WTC11 (cell line): ENCODE results near the gene TCAF1.
"Not testable (repeated sequence)": the region's sequence is repeated elsewhere in the genome, so short reads cannot be mapped to it uniquely, and the experiment has no call there.

Experiments
- ATF2 ChIP-seq: sonication (generic); formaldehyde crosslinking; IDR thresholded peaks from 2 replicates; pipeline ENCODE4 v1.8.1; 2022; ENCODE audit warnings: low read depth, missing genetic modification reagents, borderline replicate concordance
- CTCF ChIP-seq: fragments of 200-600 bp; IDR thresholded peaks from 2 replicates; pipeline ENCODE4 v1.8.0; 2022; ENCODE audit warnings: antibody characterized with exemption
- E2F4 ChIP-seq: sonication (generic); formaldehyde crosslinking; IDR thresholded peaks from 2 replicates; pipeline ENCODE4 v1.8.1; 2022; ENCODE audit warnings: low read depth, mild to moderate bottlenecking, moderate library complexity, missing genetic modification reagents, borderline replicate concordance
- JUN ChIP-seq: sonication (generic); formaldehyde crosslinking; IDR thresholded peaks from 2 replicates; pipeline ENCODE4 v1.8.0; 2023; ENCODE audit warnings: mild to moderate bottlenecking, missing genetic modification reagents
- SP1 ChIP-seq: sonication (generic); formaldehyde crosslinking; conservative IDR thresholded peaks from 2 replicates; pipeline ENCODE4 v1.8.1; 2022; ENCODE audit warnings: missing genetic modification reagents
- TCF7 ChIP-seq: sonication (generic); formaldehyde crosslinking; IDR thresholded peaks from 2 replicates; pipeline ENCODE4 v1.8.0; 2022; ENCODE audit warnings: mild to moderate bottlenecking, low read depth, missing genetic modification reagents, moderate library complexity
- ZNF121 ChIP-seq: sonication (generic); formaldehyde crosslinking; IDR thresholded peaks from 2 replicates; pipeline ENCODE4 v1.8.0; 2023; ENCODE audit warnings: missing genetic modification reagents
- ZNF232 ChIP-seq: sonication (generic); formaldehyde crosslinking; IDR thresholded peaks from 2 replicates; pipeline ENCODE4 v1.8.0; 2022; ENCODE audit warnings: mild to moderate bottlenecking, missing genetic modification reagents
- TF ChIP-seq, protein P1 (sequence below): sonication (generic); formaldehyde crosslinking; IDR thresholded peaks from 2 replicates; pipeline ENCODE4 v1.8.1; 2023; ENCODE audit warnings: mild to moderate bottlenecking, missing genetic modification reagents, moderate library complexity
- TF ChIP-seq, protein P2 (sequence below): sonication (generic); formaldehyde crosslinking; IDR thresholded peaks from 2 replicates; pipeline ENCODE4 v1.8.1; 2023; ENCODE audit warnings: mild to moderate bottlenecking, missing genetic modification reagents, moderate library complexity
- TF ChIP-seq, protein P3 (sequence below): sonication (generic); formaldehyde crosslinking; IDR thresholded peaks from 2 replicates; pipeline ENCODE4 v1.8.0; 2022; ENCODE audit warnings: mild to moderate bottlenecking, missing genetic modification reagents

- TF ChIP-seq ZNF121 (CRISPR knock-in tag); TCF7; SP1 (CRISPR knock-in tag); ZNF232 (CRISPR knock-in tag); JUN (CRISPR knock-in tag); E2F4 (CRISPR knock-in tag); ATF2: not testable (repeated sequence)
- peak; percentile 82 for TF ChIP-seq CTCF
- TF ChIP-seq, protein P1, sequence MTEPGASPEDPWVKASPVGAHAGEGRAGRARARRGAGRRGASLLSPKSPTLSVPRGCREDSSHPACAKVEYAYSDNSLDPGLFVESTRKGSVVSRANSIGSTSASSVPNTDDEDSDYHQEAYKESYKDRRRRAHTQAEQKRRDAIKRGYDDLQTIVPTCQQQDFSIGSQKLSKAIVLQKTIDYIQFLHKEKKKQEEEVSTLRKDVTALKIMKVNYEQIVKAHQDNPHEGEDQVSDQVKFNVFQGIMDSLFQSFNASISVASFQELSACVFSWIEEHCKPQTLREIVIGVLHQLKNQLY (CRISPR knock-in tag): not testable (repeated sequence)
- TF ChIP-seq, protein P2, sequence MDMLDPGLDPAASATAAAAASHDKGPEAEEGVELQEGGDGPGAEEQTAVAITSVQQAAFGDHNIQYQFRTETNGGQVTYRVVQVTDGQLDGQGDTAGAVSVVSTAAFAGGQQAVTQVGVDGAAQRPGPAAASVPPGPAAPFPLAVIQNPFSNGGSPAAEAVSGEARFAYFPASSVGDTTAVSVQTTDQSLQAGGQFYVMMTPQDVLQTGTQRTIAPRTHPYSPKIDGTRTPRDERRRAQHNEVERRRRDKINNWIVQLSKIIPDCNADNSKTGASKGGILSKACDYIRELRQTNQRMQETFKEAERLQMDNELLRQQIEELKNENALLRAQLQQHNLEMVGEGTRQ (CRISPR knock-in tag): not testable (repeated sequence)
- TF ChIP-seq, protein P3, sequence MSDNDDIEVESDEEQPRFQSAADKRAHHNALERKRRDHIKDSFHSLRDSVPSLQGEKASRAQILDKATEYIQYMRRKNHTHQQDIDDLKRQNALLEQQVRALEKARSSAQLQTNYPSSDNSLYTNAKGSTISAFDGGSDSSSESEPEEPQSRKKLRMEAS (CRISPR knock-in tag): not testable (repeated sequence)
These were observed 64.8 kb downstream of the TCAF1 start for GRCh38 chr7:143837223-143837622.
